Left lobe of liver (tissue), 2 donors: ENCODE measurements around the gene DHRS7C. TPM values are rescaled to one million over a fixed set of nuclear protein-coding genes. Genes with fewer than 3 reads are reported as not detected.

Experiments used
- ATAC-seq: fragments of 200-7000 bp; cut with Tn5 transposase; one replicate; pipeline ENCODE4 v1.9.1; 2020; ENCODE audit warnings: mild to moderate bottlenecking, moderate library complexity
- DNase-seq: peaks from one replicate; pipeline ENCODE4 v3.0.0-alpha.2; 2020; ENCODE audit warnings: low spot score
- total RNA-seq: library from RNA; stranded (reverse); gene quantifications from one replicate; pipeline ENCODE4 v1.2.1, GENCODE V29; 2021
- donor health status: DM: no; HTN: no; CAD: no; lungs with moderate emphysema.
- donor health status: DM: no; HTN: yes; CAD: no.

DHRS7C gene
- total RNA-seq, 1 donor from 2014 or later, result not detected

GRCh38 chr17:9768381-9768934, 22.9 kb downstream of the DHRS7C start:
- peak; percentile 78 for ATAC-seq
- DNase-seq, result no peak

GRCh38 chr17:9767432-9767991, 23.9 kb downstream of the DHRS7C start:
- no peak for DNase-seq
- peak; percentile 20 for ATAC-seq

DNA sequence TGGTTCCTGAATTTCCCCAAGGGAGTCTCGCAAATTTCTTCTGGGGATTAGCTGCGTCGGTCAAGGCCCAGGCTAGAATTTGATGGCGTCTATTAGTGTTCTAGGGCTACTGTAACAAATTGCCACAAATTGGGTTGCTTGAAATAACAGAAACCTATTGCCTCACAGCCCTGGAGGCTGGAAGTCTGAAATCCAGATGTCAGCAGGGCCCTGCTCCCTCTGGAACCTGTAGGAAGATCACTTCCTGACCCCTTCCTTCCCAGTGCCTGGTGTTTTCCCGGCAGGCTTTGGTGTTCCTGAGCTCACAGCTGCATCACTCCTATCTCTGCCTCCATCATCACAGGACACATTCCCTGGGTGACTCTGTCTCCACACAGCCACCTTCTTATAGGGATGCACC, 24.4 kb downstream of the DHRS7C start:
- DNase-seq (no peak), ATAC-seq (no peak)

GRCh38 chr17:9765322-9765721, 26.1 kb downstream of the DHRS7C start:
- DNase-seq (no peak), ATAC-seq (no peak)

- no peak for DNase-seq
- ATAC-seq, result no peak
Observed at GRCh38 chr17:9763643-9764042, 27.7 kb downstream of the DHRS7C start.

DNA sequence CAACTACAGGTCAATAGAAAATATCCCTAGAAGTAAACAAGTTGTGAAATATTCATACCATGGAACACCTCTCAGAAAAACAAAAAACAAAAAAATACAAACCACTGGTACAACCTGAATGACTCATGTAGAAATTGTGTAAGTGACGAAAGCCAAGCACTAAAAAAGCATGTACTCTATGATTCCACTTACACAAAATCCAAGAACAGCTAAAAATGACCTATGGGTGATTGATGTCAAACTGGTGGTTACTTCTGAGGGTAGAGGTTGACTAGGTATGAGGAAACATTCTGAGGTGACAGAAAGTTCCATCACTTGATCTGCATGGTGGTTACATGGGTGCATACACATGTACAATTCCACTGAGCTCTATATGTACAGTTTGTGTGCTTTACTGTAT, 31.1 kb downstream of the DHRS7C start:
- DNase-seq (no peak), ATAC-seq (no peak)

DNA sequence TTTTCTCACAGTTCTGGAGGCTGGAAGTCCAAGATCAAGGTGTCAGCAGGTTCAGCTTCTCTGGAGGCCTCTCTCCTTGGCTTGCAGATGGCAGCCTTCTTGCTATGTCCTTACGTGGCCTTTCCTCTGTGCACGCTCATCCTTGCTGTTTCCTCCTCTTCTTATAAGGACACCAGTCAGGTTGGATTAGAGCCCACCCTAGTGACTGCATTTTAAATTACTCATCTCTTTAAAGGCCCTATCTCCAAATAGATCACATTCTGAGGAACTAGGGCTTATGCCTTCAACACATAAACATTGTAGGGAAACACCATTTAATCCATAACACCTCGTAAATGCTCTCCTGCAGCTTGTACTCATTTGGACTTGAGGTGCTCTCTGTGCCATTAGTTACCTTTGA, 36.3 kb downstream of the DHRS7C start:
- no peak for DNase-seq

GRCh38 chr17:9750524-9750923, 40.9 kb downstream of the DHRS7C start:
- DNase-seq, result no peak

More for the DNA sequence above, 36.3 kb downstream of the DHRS7C start:
- ATAC-seq, result no peak

GRCh38 chr17:9729735-9730420, 61.5 kb downstream of the DHRS7C start:
- ATAC-seq, result no peak
- no peak for DNase-seq

More at GRCh38 chr17:9750524-9750923, 40.9 kb downstream of the DHRS7C start:
- peak; percentile 47 for ATAC-seq

DNA sequence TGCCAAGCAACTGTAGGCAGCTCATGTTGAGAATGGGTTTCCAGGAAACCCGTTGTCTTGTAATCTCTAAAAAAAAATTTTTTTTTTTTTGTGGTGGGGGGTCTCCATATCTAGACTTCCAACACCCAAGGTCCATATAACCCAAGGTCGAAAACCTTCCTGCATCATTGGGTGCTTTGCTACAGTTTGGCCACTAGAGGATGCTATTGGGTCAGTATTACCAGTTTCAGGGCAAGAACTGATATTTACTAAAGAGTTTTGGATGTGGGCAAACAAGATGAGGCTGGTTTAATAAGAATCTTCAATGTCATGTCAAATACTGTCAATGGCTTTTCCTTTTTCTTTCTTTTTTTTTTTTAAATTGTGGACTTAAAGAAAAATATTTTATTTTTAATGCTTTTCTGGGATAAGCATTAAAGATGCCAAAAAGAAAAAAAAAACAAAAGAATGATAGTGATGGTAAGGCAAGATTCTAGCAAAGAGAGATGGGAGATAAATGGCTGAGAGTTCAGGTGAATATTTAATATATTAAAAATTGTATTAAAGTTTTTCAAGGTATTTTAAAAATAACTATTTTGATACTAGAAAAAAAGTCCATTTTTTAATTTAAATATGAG, 62.2 kb downstream of the DHRS7C start:
- no peak for DNase-seq
- ATAC-seq, result peak; percentile 92

DNA sequence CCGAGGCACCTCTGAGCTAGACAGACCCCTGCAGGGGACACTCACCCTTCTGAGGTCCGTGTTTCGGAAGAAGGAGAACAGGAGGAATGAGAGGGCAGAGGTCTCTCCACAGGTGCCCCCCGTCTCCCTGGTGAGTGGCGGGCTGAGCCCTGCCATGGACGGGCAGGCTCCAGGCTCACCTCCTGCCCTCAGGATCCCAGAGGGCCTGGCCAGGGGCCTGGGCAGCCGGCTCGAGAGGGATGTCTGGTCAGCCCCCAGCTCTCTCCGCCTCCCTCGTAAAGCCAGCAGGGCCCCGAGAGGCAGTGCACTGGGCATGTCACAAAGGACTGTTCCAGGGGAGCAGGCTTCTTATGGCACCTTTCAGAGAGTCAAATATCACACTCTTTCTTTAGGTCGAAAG, 62.8 kb downstream of the DHRS7C start:
- ATAC-seq (peak; percentile 27), DNase-seq (no peak)

DNA sequence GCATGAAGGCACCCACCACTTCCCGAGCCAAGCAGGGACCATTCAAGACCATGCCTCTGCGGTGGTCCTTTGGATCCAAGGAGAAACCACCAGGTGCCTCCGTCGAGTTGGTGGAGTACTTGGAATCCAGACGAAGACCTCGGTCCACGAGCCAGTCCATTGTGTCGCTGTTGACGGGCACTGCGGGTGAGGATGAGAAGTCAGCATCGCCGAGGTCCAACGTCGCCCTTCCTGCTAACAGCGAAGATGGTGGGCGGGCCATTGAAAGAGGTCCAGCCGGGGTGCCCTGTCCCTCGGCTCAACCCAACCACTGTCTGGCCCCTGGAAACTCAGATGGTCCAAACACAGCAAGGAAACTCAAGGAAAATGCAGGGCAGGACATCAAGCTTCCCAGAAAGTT, 63.4 kb downstream of the DHRS7C start:
- no peak for ATAC-seq
- DNase-seq, result no peak

- DNase-seq (no peak), ATAC-seq (no peak)
Observed at GRCh38 chr17:9726291-9726690, 65.1 kb downstream of the DHRS7C start.

- DNase-seq (no peak), ATAC-seq (no peak)
Observed at GRCh38 chr17:9725575-9725974, 65.8 kb downstream of the DHRS7C start.

Other genes with a start within 250 kb of the DHRS7C start
- 28.6 TPM for gene STX8, start 215.8 kb downstream of the DHRS7C start, total RNA-seq
- not detected for gene CFAP52, start 214.9 kb downstream of the DHRS7C start, total RNA-seq
- gene USP43, start 146.1 kb downstream of the DHRS7C start, total RNA-seq, result 11.8 TPM
- gene GSG1L2, start 30.5 kb upstream of the DHRS7C start, total RNA-seq, result not detected
- 0.68 TPM for gene GLP2R, start 34.3 kb upstream of the DHRS7C start, total RNA-seq
- not detected for gene RCVRN, start 113.7 kb upstream of the DHRS7C start, total RNA-seq